ENCODE measurements around the gene AQP3.

DNA sequence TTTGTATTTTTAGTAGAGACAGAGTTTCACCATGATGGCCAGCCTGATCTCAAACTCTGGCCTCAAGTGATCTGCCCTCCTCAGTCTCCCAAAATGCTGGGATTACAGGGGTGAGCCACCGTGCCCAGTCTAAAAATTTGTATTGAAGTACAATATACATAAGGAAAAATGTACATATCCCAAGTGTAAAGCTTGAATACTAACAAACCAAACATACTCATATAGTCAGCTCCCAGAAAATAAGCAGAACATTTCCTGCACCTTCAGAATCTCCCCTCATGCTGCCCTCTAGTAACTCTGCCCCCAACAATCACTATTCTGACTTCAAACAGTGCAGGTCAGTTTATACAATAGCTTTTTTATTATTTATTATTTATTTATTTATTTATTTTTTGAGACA, 28.0 kb upstream of the AQP3 start:
- TF ChIP-seq POLR2A (IDR thresholded peaks at IDR 0.05; ENCODE audit: low read length) (no peak), GATA1 (IDR thresholded peaks at IDR 0.05; ENCODE audit: low read depth, low read length) (no peak)

Measured in erythroblast (primary cell).